ENCODE results near the gene MCF2L2.
A peak's percentile ranks its signal among the peaks of the same experiment; 100 is the strongest.

DNA sequence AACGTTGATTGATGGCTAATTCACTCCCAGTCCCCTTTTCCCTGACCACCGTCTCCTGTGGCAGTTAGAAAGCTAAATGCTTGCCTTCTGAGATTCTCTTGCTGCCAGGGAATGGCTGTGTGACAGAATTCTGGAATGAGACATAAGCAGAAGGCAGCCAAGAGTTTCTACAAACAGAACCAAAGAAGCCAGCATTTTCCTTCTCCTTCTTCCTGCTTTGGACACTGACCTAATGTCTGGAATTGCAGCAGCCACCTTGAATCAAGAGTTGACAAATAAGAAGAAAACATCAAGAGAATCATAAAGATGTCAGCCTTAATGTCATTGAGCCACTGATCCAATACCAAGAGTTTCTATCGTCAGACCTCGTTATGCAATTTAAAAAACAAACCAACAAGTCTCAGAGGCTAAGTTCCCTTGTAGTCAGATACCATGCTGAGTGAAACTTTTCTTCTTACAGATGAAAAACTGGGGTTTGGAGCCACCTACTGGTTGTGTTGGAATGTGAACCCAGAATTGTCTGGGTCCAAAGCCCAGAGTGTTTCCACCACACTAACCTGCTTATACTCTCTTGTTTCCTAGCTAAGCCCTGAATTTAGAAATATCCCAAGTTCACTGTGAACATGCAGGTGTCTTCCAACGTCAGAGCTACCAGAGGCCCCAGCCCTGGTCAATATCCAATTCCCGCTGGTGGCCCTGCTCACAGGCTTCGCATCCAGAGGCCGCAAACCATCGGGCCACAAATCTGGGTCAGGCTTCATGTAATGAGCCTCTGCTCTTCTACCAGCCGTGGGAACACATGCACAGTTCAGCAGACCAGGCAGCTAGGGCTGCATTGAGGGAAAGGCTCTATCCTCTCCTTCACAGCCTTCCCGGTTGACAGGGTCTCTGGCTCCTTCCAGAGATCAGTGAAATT lies 42.5 kb downstream of the MCF2L2 start:
- TF ChIP-seq CTCF (IDR thresholded peaks at IDR 0.05 in 2 of 3, conservative IDR thresholded peaks at IDR 0.05 in 1 of 3; ENCODE audit: insufficient read depth in 2 of 3, low read depth in 1 of 3, low read length in 3 of 3) (peak; percentile 75 to 85 (median 75)), SMARCA4 (IDR thresholded peaks at IDR 0.05) (no peak), NCOA6 (IDR thresholded peaks at IDR 0.05) (no peak), MAX (CRISPR knock-in tag; IDR thresholded peaks at IDR 0.05) (no peak), TAF1 (IDR thresholded peaks at IDR 0.05; ENCODE audit: control insufficient read depth, extremely low read depth, insufficient read depth, low read length, severe bottlenecking) (no peak), NFRKB (IDR thresholded peaks at IDR 0.05; ENCODE audit: low read depth) (no peak), MEF2D (tag; conservative IDR thresholded peaks at IDR 0.05; ENCODE audit: low read depth) (no peak), TEAD2 (tag; IDR thresholded peaks at IDR 0.05) (no peak), ZNF274 (IDR thresholded peaks at IDR 0.05; ENCODE audit: borderline replicate concordance, low read depth, low read length) (no peak), U2AF1 (optimal IDR thresholded peaks at IDR 0.05; ENCODE audit: low read depth, low read length) (no peak), TBP (optimal IDR thresholded peaks at IDR 0.05; ENCODE audit: low read depth, low read length) (no peak), CEBPB (tag; IDR thresholded peaks at IDR 0.05) (peak; percentile 41)
- TF ChIP-seq, protein P1, sequence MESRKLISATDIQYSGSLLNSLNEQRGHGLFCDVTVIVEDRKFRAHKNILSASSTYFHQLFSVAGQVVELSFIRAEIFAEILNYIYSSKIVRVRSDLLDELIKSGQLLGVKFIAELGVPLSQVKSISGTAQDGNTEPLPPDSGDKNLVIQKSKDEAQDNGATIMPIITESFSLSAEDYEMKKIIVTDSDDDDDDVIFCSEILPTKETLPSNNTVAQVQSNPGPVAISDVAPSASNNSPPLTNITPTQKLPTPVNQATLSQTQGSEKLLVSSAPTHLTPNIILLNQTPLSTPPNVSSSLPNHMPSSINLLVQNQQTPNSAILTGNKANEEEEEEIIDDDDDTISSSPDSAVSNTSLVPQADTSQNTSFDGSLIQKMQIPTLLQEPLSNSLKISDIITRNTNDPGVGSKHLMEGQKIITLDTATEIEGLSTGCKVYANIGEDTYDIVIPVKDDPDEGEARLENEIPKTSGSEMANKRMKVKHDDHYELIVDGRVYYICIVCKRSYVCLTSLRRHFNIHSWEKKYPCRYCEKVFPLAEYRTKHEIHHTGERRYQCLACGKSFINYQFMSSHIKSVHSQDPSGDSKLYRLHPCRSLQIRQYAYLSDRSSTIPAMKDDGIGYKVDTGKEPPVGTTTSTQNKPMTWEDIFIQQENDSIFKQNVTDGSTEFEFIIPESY (CRISPR knock-in tag; IDR thresholded peaks at IDR 0.05): no peak
